ENCODE data around the gene ZDHHC14. TPM values are rescaled to one million over a fixed set of nuclear protein-coding genes. Genes with fewer than 3 reads are reported as not detected.

ZDHHC14 gene
- total RNA-seq, 1 experiment from 2014 or later: 1.7 TPM

- H2BK12ac ChIP-seq (ENCODE audit: insufficient read length, low read depth, low read length): no peak overlapping the region
- H4K8ac ChIP-seq (replicated peaks; ENCODE audit: insufficient read length, low read depth, low read length): no peak overlapping the region
- no peak overlapping the region for H2BK20ac ChIP-seq (ENCODE audit: low read depth, low read length, poor library complexity, severe bottlenecking)
- no peak overlapping the region for H4K91ac ChIP-seq (ENCODE audit: insufficient read length, low read depth, low read length)
- no peak overlapping the region for H3K23ac ChIP-seq (ENCODE audit: insufficient read length, low read depth, low read length)
- no peaks in the 10 kb centered on the region for H3K27me3 ChIP-seq (ENCODE audit: insufficient read depth, low read length)
- no peak overlapping the region for H3K4me3 Mint-ChIP-seq
- no peak overlapping the region for H3K18ac ChIP-seq (ENCODE audit: insufficient read length, low read depth, low read length)
- H3K79me2 ChIP-seq (ENCODE audit: insufficient read depth, low read length): no peaks in the 10 kb centered on the region
- H3K9me3 ChIP-seq (ENCODE audit: control insufficient read depth, low read depth, low read length): no peaks in the 10 kb centered on the region
- H3K23me2 ChIP-seq (ENCODE audit: insufficient read length, low read depth, low read length, poor library complexity, severe bottlenecking): no peaks in the 10 kb centered on the region
- H4K5ac ChIP-seq (ENCODE audit: insufficient read length, low read depth, low read length): no peak overlapping the region
- no CpG with 5 or more reads among the region's 6 CpGs for WGBS (ENCODE audit: extremely low coverage, insufficient read length, low lambda C conversion rate)
- peaks cover 37 to 53% of the 10 kb centered on the region in 2 experiments for H3K4me1 Mint-ChIP-seq
- H3K36me3 Mint-ChIP-seq (ENCODE audit: insufficient read depth in 1 of 3, low read depth in 3 of 3): no peaks in the 10 kb centered on the region
- H2BK120ac ChIP-seq (ENCODE audit: low read depth, low read length, poor library complexity, severe bottlenecking): no peak overlapping the region
- H3K4me1 ChIP-seq (ENCODE audit: insufficient read depth, low read length): peaks cover 6% of the 10 kb centered on the region; the same call in 1 of the 2 replicates
- no peak overlapping the region for H2AK5ac ChIP-seq (ENCODE audit: insufficient read length, low read length)
- no peak overlapping the region for H3T11ph ChIP-seq (ENCODE audit: low read length)
- no peaks in the 10 kb centered on the region for H3K27me3 Mint-ChIP-seq (ENCODE audit: low read depth)
- H3K4me2 ChIP-seq (ENCODE audit: insufficient read depth, insufficient read length, low read length): no peak overlapping the region
- H3K27ac Mint-ChIP-seq: no peak overlapping the region
- no peaks in the 10 kb centered on the region for H3K79me1 ChIP-seq (ENCODE audit: insufficient read depth, low read depth, low read length, poor library complexity, severe bottlenecking)
- no peak overlapping the region for H3K9ac ChIP-seq (ENCODE audit: extremely low read depth, insufficient read length, low read length)
- H2AFZ ChIP-seq (ENCODE audit: low read length): no peak overlapping the region
- no peak for TF ChIP-seq CTCF (conservative IDR thresholded peaks at IDR 0.05)
- DNase-seq: no peak
- H3K56ac ChIP-seq (ENCODE audit: insufficient read length, low read depth, low read length): no peak overlapping the region
- no peak overlapping the region for H2BK5ac ChIP-seq (ENCODE audit: insufficient read length, low read length)
- no peaks in the 10 kb centered on the region for H4K20me1 ChIP-seq (ENCODE audit: control insufficient read depth, insufficient read depth, insufficient read length)
- no peak overlapping the region for H3K4ac ChIP-seq (ENCODE audit: low read depth, low read length)
- H3K9me3 Mint-ChIP-seq: no peaks in the 10 kb centered on the region
- H3K27ac ChIP-seq (ENCODE audit: insufficient read length, low read depth, low read length): no peak overlapping the region
- no peak overlapping the region for H3K14ac ChIP-seq (ENCODE audit: insufficient read depth, low read length)
- H2BK15ac ChIP-seq (ENCODE audit: low read depth, low read length): no peak overlapping the region
Measured at GRCh38 chr6:157401734-157402338, 20.8 kb downstream of the ZDHHC14 start.

Measured in H9 (cell line).